HepG2 (cell line): ENCODE measurements around the gene PSMB3. TPM values are rescaled to one million over a fixed set of nuclear protein-coding genes. Genes with fewer than 3 reads are reported as not detected.
A peak's percentile ranks its signal among the peaks of the same experiment; 100 is the strongest.

Experiments
- ARID2 ChIP-seq: sonication (generic); formaldehyde crosslinking; IDR thresholded peaks from 2 replicates; pipeline ENCODE4 v1.8.1; 2022; ENCODE audit warnings: mild to moderate bottlenecking, missing genetic modification reagents, borderline replicate concordance
- JUNB ChIP-seq: sonication (generic); formaldehyde crosslinking; IDR thresholded peaks from 2 replicates; pipeline ENCODE4 v1.8.0; 2022; ENCODE audit warnings: missing genetic modification reagents, mild to moderate bottlenecking, borderline replicate concordance
- MLXIP ChIP-seq: sonication (generic); formaldehyde crosslinking; IDR thresholded peaks from 2 replicates; pipeline ENCODE4 v1.9.0; 2021; ENCODE audit warnings: missing genetic modification reagents, borderline replicate concordance
- MXD3 ChIP-seq: IDR thresholded peaks from 2 replicates; pipeline ENCODE4 v1.6.1; 2016; ENCODE audit warnings: mild to moderate bottlenecking, missing biosample characterization, missing genetic modification reagents
- NPAS2 ChIP-seq: sonication (generic); formaldehyde crosslinking; IDR thresholded peaks from 2 replicates; pipeline ENCODE4 v1.8.0; 2022; ENCODE audit warnings: mild to moderate bottlenecking, missing genetic modification reagents, borderline replicate concordance
- POLR2G ChIP-seq: fragments of 200-400 bp; formaldehyde crosslinking; IDR thresholded peaks from 2 replicates; pipeline ENCODE4 v1.6.1; 2018; ENCODE audit warnings: mild to moderate bottlenecking, low read depth, low read length, moderate library complexity
- TGIF2 ChIP-seq: IDR thresholded peaks from 2 replicates; pipeline ENCODE4 v1.6.1; 2016; ENCODE audit warnings: control low read depth, missing compliant biosample characterization
- TRIM24 ChIP-seq: sonication (generic); formaldehyde crosslinking; IDR thresholded peaks from 2 replicates; pipeline ENCODE4 v1.8.0; 2022; ENCODE audit warnings: mild to moderate bottlenecking, missing genetic modification reagents
- ZBED4 ChIP-seq: sonication (generic); formaldehyde crosslinking; IDR thresholded peaks from 2 replicates; pipeline ENCODE4 v1.4.0; 2020; ENCODE audit warnings: missing genetic modification reagents, borderline replicate concordance
- ZNF160 ChIP-seq: sonication (generic); formaldehyde crosslinking; IDR thresholded peaks from 2 replicates; pipeline ENCODE4 v1.8.0; 2022; ENCODE audit warnings: mild to moderate bottlenecking, inconsistent platforms, missing genetic modification reagents
- ZNF557 ChIP-seq: sonication (generic); formaldehyde crosslinking; IDR thresholded peaks from 2 replicates; pipeline ENCODE4 v1.4.0; 2020; ENCODE audit warnings: missing genetic modification reagents
- polyA plus RNA-seq, 8 experiments: library from polyadenylated mRNA; depleted of rRNA in 3 of 8; stranded (reverse) in 7 of 8; unstranded in 1 of 8; fragments of >200 nt; fragmentation: Illumina TruSeq in 4 of 8; extraction: Trizol in 4 of 8; gene quantifications; 2 replicates each; pipeline versions ENCODE4 v1.2.1 to v1.2.3, GENCODE V29; 2011 to 2016; ENCODE audit warnings: low read depth in 4 of 8, missing spikeins in 1 of 8, mixed read lengths in 1 of 8; ENCODE audit not compliant: insufficient read depth in 1 of 8
- total RNA-seq, 5 experiments: library from RNA; depleted of rRNA; stranded (reverse); fragments of >200 nt; fragmentation: Illumina TruSeq; extraction: Trizol; gene quantifications; 2 replicates each; pipeline ENCODE4 v1.2.3, GENCODE V29; 2016; ENCODE audit warnings: low read depth in 1 of 5

Gene PSMB3
- total and polyA plus RNA-seq, 2 of the 13 experiments (the other 11 are each of a cell fraction or from before 2014, with no cell fraction given) = 366 to 517 TPM

- peak; percentile 75; the same call in 1 of the 2 replicates for TF ChIP-seq ZBED4 (CRISPR knock-in tag)
- 0 out of 2 replicates have a peak, but pooled peaks have one; percentile 75 for TF ChIP-seq ZNF557 (CRISPR knock-in tag)
- TF ChIP-seq TGIF2 (CRISPR knock-in tag) = 0 out of 2 replicates have a peak, but pooled peaks have one; percentile 44
- TF ChIP-seq MXD3 (CRISPR knock-in tag) = 0 out of 2 replicates have a peak, but pooled peaks have one; percentile 29
- TF ChIP-seq POLR2G = peak; percentile 71
- TF ChIP-seq JUNB (CRISPR knock-in tag) = no peak
- peak; percentile 65; the same call in 1 of the 2 replicates for TF ChIP-seq MLXIP (CRISPR knock-in tag)
- TF ChIP-seq ARID2 = peak; percentile 47; the same call in 1 of the 2 replicates
- no peak for TF ChIP-seq NPAS2 (CRISPR knock-in tag)
- no peak; the same call in 1 of the 2 replicates for TF ChIP-seq ZNF160 (CRISPR knock-in tag)
- TF ChIP-seq TRIM24 = no peak
Observed at GRCh38 chr17:38704606-38705522, 47.7 kb upstream of the PSMB3 start, which contains the start of gene MLLT6 (continued).
